HG02623 (cell line): Measurements from ENCODE around the gene PRRT1B.
"Not testable (repeated sequence)": the region's sequence is repeated elsewhere in the genome, so short reads cannot be mapped to it uniquely, and the experiment has no call there.

Experiments
- ATAC-seq: cut with Tn5 transposase; IDR thresholded peaks from one replicate; pipeline ENCODE4 v1.9.1; 2021; ENCODE audit warnings: moderate library complexity; ENCODE audit not compliant: unreplicated experiment

PRRT1B gene

DNA sequence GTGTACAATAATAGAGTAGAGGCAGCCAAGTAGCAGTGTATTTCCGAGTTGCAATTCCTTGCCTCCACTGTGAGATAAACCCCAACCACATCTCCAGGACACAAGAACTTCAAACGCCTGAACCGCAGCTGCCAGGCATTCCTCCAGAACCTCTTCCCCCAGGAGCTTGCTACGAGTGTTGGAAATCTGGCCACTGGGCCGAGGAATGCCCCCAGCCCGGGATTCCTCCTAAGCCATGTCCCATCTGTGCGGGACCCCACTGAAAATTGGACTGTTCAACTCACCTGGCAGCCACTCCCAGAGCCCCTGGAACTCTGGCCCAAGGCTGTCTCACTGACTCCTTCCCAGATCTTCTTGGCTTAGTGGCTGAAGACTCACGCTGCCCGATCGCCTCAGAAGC lies 3.9 kb downstream of the PRRT1B start:
- ATAC-seq, result not testable (repeated sequence)

- not testable (repeated sequence) for ATAC-seq
Measured at GRCh38 chr9:131550465-131550864, 5.1 kb downstream of the PRRT1B start.

GRCh38 chr9:131552030-131552429 lies 6.7 kb downstream of the PRRT1B start:
- no peak for ATAC-seq

DNA sequence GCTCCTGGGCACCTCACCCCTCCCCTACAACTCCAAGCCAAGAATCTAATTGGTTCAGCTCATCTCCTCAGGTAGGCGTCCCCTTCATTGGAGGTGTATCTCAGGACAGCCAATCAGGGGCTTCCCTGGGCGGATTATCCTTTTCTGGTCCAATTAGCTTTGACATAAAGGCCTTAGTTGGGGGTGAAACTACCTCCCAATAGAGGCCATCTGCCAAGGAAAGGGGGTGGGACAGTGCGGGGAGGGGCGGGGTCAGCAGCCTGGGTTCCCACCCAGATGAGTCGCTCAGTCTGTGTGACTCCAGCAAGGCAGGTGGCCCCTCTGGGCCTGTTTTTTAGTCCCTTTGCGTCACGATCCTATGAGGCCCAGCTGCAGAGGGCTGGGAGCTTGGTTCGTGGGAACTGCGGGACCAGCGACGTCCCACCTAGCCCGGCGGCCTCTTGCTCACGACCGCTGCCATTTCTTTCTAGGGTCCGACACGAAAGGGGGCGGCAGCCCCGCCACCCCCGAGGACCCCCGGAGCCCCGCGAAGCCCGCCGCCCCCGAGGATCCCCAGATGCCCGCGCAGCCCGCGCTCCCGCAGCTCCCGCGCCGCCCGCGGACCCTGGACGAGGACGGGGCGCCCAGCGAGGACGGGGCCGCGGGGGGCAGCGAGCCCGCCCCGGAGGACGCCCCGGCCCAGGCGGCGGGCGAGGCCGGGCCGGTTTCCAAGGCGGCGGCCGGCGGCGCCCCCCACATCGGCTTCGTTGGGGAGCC lies 8.9 kb downstream of the PRRT1B start:
- no peak for ATAC-seq

DNA sequence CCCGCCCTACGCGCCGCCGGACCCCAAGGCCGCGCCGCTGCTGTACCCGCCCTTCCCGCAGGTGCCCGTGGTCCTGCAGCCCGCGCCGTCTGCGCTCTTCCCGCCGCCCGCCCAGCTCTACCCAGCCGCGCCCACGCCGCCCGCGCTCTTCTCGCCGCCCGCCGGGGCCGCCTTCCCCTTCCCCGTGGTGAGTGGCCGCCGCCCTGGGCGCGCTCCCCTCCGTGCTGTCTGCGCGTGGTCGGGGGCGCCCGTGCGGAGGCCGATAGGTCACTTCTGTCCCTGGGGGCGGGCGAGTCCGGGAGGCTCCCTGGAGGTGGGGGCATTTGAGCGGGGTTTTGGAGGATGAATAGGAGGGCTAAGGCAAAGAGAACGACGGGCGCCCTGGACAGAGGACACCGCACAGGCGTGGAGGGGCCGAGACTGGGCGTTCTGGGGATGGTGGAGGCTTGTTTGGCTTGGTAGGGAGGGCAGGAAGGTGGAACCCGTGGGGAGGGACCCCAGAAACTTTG lies 9.6 kb downstream of the PRRT1B start:
- ATAC-seq, result no peak

- ATAC-seq, result no peak
Measured at GRCh38 chr9:131555841-131556673, 10.7 kb downstream of the PRRT1B start.

DNA sequence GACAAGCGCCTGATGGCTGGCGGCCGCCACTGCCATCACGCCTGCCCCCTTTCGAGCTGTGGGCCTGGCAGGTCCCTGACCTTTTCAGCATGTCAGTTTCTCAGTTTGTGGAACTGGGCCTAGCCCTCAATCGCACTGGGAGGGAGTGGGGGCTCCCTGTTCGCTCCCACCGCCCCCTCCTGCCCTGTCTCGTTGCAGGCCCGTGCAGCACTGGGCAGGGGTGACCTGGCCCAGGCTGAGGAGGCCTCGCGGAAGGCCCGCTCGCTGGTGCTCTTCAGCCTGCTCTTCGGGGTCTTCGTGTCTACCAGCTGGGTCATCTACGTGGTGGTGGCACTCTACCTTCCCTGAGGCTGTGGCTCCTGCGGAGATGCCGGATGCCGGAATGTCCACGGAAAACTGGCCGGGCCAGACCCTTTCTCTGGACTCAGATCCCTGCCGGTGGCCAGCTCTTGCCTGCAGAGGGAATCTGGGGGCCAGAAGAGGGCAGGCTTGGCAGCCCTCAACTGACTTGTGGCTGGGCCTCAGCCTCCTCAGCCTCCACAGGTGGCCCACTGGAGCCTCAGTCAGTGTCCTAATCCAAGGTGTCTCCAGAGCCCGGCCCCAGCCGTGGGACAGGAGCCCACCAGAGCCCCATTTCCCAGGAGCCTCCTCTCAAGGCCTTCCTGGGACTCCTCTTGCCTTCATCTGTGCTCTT lies 12.7 kb downstream of the PRRT1B start:
- no peak for ATAC-seq

- ATAC-seq, result no peak
Measured at GRCh38 chr9:131559421-131560000, 14.2 kb downstream of the PRRT1B start.

DNA sequence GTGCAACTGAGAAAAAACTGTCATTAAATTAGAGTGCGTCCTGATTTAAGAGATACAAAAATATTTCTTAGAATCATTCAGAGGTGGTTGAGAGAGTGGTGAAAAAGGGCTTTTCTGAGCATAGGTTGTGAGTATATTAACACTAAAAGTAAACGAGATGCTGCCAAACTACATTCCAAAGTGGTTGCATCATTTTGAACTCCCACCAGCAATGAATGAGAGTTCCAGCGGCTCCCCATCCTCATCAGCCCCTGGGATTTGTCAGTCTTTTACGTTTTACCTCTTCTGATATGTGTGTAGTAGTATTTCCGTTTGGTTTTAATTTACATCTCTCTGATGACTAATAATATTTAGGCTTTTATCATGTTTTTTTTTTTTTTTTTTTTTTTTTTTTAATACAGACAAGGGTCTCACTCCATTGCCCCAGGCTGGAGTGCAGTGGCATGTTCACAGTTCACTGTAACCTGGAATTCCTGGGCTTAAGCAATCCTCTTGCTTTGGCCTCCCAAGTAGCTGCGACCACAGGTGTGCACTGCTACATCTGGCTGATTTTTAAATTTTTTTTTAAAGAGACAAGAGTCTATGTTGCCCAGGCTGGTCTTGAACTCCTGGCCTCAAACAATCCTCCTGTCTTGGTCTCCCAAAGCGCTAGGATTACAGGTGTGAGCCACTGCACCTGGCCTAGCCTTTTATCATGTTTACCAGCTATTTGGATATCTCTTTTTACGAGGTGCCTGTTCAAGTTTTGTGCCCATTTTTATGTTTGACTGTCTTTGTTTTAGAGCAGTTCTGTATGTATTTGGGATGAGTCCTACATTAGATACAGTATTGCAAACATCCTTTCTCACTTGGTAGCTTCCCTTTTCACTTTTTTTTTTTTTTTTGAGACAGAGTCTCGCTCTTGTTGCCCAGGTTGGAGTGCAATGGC lies 17.0 kb downstream of the PRRT1B start:
- no peak for ATAC-seq

GRCh38 chr9:131565369-131565768 lies 20.0 kb downstream of the PRRT1B start:
- ATAC-seq, result no peak

GRCh38 chr9:131566158-131566557 lies 20.8 kb downstream of the PRRT1B start:
- ATAC-seq, result no peak

GRCh38 chr9:131567910-131568309 lies 22.6 kb downstream of the PRRT1B start:
- no peak for ATAC-seq

DNA sequence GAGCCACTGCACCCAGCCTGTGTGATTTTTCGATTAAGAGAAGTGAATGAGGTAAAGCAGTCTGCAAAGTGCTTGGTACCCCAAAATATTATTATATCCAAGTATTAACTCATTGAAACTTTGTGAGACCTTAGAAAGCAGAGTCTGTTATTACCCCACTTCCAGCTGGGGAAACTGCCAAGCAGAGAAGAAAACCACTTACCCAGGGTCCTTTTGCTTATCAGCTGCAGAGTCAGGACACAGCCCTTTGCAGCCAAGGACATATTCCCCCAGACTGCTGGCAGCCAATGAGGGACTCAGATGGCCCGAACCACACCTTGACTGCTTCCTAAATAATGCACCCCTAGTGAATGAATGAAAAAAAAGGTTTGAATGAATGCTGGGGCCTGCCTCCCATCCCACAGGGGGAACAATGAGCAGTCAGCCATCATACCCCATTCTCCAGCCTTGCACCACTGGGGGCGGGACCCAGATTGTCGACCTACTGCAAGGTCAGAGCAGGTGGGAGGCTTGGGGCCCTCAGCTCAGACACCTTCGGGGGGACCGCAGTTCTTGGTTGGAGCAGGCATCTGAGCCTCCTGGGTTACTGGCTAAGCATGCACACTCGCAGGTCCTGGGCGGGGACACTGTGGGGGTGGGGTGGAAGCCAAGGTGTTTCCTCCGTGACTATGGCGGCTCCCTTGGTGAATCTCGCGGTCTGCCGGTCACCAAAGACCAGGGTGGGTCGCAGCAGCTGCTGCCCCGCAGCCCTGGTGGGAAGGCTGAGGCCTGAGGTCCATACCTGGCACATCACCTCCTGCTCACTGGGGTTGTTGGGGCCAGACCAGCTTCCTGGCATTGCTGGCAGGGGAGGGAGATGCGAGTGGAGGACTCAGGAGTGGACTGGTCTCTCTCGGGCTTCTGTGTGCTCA lies 29.7 kb downstream of the PRRT1B start:
- ATAC-seq, result no peak

- no peak for ATAC-seq
Measured at GRCh38 chr9:131575946-131576853, 30.9 kb downstream of the PRRT1B start.

DNA sequence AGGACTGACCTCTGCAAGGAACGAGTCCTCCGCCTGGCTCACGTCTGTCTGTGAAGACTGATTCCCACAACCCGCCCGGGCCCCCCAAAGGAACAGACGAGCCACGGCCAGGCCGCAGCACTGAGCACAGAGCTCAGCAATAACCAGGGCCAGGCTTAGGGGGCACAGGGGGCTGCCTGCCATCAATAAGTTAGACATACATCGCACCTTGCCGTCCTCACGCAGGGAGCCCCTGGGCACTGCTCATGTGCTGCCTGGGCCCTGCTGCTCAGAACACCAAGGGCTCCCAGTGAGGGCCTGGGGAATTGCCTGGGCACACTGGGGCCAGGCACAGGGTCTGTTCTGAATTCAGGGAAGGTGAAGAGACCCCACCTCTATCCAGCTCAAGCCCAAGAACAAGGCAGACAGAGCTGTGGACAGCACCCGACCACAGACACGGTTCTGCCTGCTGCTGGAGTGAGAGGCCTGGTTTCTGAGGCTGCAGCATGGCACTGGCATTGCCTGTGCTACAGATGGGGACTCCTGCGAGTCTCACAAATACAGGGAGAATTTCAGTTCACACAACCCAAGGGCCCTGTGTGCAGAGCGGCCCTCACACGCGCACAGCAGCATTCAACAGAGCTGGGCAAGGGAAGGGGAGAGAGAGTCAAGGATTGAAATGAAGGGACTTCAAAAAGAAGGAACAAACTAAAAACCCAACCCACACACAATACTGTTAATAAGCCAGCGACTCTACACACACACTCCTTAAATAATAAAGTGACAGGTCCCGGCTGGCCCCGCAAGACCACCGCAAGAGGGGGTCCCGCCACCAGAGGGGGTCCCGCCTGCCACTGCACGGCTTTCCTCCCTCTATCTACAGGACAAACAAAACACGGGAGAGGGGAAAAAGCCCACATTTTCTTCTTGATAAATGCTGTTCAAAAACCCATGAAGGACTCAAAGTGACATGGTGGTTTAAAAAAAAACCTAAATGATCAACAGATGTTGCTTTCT lies 32.0 kb downstream of the PRRT1B start:
- no peak for ATAC-seq

- no peak for ATAC-seq
Measured at GRCh38 chr9:131578021-131578420, 32.7 kb downstream of the PRRT1B start.
